ENCODE data around the gene PEAK3.

The PEAK3 gene, protein sequence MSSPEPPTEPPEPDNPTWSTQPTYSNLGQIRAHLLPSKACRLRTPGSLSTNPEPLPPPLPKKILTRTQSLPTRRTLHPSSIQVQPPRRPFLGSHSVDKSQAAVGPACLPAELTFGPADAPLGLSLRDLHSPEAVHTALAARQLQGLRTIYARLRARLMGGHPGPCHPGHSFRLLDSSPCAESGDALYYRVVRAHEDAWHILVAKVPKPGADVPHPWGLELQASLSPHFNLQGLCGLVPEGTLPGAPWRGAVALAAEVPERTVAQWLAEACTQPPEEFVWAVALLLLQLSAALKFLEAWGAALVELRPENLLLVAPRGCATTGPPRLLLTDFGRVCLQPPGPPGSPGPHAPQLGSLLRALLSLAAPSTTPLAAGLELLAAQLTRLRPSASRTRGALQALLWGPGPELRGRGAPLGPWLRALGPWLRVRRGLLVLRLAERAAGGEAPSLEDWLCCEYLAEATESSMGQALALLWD

DNA sequence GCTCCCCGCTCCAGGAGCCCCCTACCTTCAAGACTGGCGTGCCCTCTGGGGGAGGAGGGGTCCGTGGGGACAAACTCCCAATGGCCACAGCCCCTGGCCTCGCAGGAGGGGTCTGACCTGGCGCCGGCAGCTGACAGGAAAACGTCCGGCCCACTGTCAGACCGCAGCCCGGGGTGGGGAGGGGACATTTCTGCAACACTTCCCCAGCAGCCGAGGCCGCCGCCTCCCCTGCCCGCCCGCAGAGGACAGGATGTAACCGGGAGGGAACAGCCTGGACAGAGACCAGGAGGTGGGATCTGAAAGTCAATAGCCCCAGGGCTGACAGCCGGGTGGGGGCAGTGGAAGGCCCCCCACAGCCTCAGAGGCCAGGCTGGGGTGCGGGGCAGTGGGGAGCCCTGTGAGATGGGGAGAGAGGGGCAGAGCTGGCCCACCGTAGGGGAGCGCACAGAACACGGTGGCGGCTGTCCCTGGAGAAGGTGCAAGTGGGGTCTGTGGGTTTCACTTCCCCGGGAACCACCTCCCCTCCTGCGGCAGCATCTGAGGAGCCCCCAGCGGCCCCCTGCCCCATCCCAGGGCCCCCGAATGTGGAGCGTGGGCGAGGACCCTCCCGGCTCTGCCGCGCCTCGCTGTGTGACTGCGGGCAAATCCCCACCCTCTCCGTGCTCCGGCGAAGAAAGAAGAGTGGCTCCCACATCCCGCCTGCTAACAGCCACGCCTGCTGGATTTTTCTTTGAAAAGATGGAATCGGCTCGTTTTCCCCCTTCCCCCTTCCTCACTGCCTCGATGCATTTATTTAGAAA lies at the start of gene PEAK3:
Gene PEAK3 (minus strand): TSS at position 114 of the 800 bp plus-strand sequence. CDS start 1,244 bp downstream, outside the sequence.
- H3K79me2 ChIP-seq (ENCODE audit: insufficient read depth, low read length) = no peaks in the 10 kb centered on the region
- H3K4me2 ChIP-seq (ENCODE audit: low read length) = no peak within 1 kb of the TSS
- no peaks in the 10 kb centered on the region for H3K9me2 ChIP-seq (ENCODE audit: low read depth, low read length)
- no peaks in the 10 kb centered on the region for H3F3A ChIP-seq (ENCODE audit: insufficient read depth, low read length)
- H3K27me3 ChIP-seq (ENCODE audit: insufficient read depth, low read length) = peaks cover 9% of the 10 kb centered on the region
- no peak within 1 kb of the TSS for H3K4me3 ChIP-seq (ENCODE audit: low read depth, low read length, poor library complexity, severe bottlenecking)
- TF ChIP-seq EZH2 (IDR thresholded peaks at IDR 0.05; ENCODE audit: borderline replicate concordance, low read length) = no peak
- TF ChIP-seq, protein P1, sequence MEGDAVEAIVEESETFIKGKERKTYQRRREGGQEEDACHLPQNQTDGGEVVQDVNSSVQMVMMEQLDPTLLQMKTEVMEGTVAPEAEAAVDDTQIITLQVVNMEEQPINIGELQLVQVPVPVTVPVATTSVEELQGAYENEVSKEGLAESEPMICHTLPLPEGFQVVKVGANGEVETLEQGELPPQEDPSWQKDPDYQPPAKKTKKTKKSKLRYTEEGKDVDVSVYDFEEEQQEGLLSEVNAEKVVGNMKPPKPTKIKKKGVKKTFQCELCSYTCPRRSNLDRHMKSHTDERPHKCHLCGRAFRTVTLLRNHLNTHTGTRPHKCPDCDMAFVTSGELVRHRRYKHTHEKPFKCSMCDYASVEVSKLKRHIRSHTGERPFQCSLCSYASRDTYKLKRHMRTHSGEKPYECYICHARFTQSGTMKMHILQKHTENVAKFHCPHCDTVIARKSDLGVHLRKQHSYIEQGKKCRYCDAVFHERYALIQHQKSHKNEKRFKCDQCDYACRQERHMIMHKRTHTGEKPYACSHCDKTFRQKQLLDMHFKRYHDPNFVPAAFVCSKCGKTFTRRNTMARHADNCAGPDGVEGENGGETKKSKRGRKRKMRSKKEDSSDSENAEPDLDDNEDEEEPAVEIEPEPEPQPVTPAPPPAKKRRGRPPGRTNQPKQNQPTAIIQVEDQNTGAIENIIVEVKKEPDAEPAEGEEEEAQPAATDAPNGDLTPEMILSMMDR (IDR thresholded peaks at IDR 0.05; ENCODE audit: low read length) = no peak
- H3K36me3 ChIP-seq (ENCODE audit: insufficient read depth, low read length) = no peaks in the 10 kb centered on the region
- no peak within 1 kb of the TSS for H2AFZ ChIP-seq (ENCODE audit: low read length)
- no peaks in the 10 kb centered on the region for H4K20me1 ChIP-seq (ENCODE audit: insufficient read depth, low read length)
- no peak within 1 kb of the TSS for H3K9ac ChIP-seq (ENCODE audit: low read length)
- H3K27ac ChIP-seq (ENCODE audit: low read depth, low read length, poor library complexity, severe bottlenecking) = no peak within 1 kb of the TSS
- no peaks in the 10 kb centered on the region for H3K4me1 ChIP-seq (ENCODE audit: insufficient read depth, low read length, severe bottlenecking)
- H3K9me3 ChIP-seq (ENCODE audit: low read length) = no peaks in the 10 kb centered on the region

DNA sequence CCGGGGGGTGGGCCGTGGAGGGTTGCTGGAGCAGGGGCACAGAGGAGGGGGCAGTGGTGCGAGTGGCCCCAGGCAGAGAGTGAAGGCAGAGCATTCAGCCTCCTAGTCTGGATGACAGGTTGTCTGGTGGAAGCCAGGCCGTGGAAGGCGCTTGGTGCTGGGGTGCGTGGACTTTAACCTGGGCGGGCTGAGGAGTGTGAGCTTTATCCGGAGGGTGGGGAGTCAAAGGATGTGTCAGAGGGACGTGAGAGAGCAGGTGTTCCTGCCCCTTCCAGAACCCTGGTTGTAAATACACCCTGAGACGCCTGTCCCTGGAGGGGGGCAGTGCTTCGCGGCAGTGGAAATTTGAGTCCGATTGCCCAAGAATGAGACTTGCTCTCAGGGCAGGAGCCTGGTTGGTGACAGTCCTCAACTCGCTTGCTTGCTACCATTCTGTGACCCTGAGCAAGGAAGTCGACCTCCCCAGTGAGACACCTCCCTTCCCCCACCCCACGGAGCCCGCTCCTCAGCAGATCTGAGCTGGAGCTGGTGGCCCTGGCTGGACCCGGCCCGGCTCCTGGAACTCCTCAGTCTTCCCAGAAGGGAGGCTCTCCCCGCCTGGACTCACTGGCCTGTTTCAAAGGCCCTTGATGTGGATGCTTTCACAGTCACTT lies 48.8 kb upstream of the PEAK3 start:
- H3K4me3 ChIP-seq (ENCODE audit: low read depth, low read length, poor library complexity, severe bottlenecking) = peak overlapping the region; percentile 52
- peak overlapping the region; percentile 97 for H3K27ac ChIP-seq (ENCODE audit: low read depth, low read length, poor library complexity, severe bottlenecking)
- no peaks in the 10 kb centered on the region for H3K9me2 ChIP-seq (ENCODE audit: low read depth, low read length)
- peaks cover 13% of the 10 kb centered on the region; the same call in 1 of the 2 replicates for H3F3A ChIP-seq (ENCODE audit: insufficient read depth, low read length)
- no peaks in the 10 kb centered on the region for H3K9me3 ChIP-seq (ENCODE audit: low read length)
- H3K9ac ChIP-seq (ENCODE audit: low read length) = peak overlapping the region; percentile 61; the same call in 1 of the 2 replicates
- peaks cover 32% of the 10 kb centered on the region for H3K36me3 ChIP-seq (ENCODE audit: insufficient read depth, low read length)
- H3K4me1 ChIP-seq (ENCODE audit: insufficient read depth, low read length, severe bottlenecking) = peaks cover 65% of the 10 kb centered on the region
- peaks cover 15% of the 10 kb centered on the region for H3K79me2 ChIP-seq (ENCODE audit: insufficient read depth, low read length)
- no peak overlapping the region for H2AFZ ChIP-seq (ENCODE audit: low read length)
- TF ChIP-seq EZH2 (IDR thresholded peaks at IDR 0.05; ENCODE audit: borderline replicate concordance, low read length) = no peak
- TF ChIP-seq, protein P1 (IDR thresholded peaks at IDR 0.05; ENCODE audit: low read length) = no peak
- no peaks in the 10 kb centered on the region for H3K27me3 ChIP-seq (ENCODE audit: insufficient read depth, low read length)
- H3K4me2 ChIP-seq (ENCODE audit: low read length) = peak overlapping the region; percentile 70
- H4K20me1 ChIP-seq (ENCODE audit: insufficient read depth, low read length) = no peaks in the 10 kb centered on the region

DNA sequence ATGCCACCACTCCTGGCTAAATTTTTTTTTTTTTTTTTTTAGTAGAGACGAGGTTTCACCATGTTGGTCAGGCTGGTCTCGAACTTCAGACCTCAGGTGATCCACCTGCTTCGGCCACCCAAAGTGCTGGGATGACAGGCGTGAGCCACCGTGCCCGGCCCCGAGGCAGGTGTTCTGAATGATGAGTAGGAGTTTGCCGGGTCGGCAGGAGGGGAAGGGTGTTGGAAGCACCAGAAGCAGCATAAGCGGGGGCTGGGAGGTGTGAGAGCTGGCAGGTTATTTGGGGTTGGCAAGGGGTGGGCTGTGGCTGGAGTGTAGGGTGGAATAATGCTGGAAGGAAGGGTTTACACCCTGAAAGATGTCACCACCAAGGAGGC lies 48.3 kb upstream of the PEAK3 start:
- no peaks in the 10 kb centered on the region for H3K9me3 ChIP-seq (ENCODE audit: low read length)
- peaks cover 34% of the 10 kb centered on the region for H3K36me3 ChIP-seq (ENCODE audit: insufficient read depth, low read length)
- no peaks in the 10 kb centered on the region for H4K20me1 ChIP-seq (ENCODE audit: insufficient read depth, low read length)
- peak overlapping the region; percentile 6; the same call in 1 of the 2 replicates for H3K9ac ChIP-seq (ENCODE audit: low read length)
- TF ChIP-seq EZH2 (IDR thresholded peaks at IDR 0.05; ENCODE audit: borderline replicate concordance, low read length) = no peak
- TF ChIP-seq, protein P1 (IDR thresholded peaks at IDR 0.05; ENCODE audit: low read length) = no peak
- no peaks in the 10 kb centered on the region for H3K27me3 ChIP-seq (ENCODE audit: insufficient read depth, low read length)
- peak overlapping the region; percentile 98 for H3K4me2 ChIP-seq (ENCODE audit: low read length)
- peak overlapping the region; percentile 98 for H3K4me3 ChIP-seq (ENCODE audit: low read depth, low read length, poor library complexity, severe bottlenecking)
- peaks cover 15% of the 10 kb centered on the region for H3K79me2 ChIP-seq (ENCODE audit: insufficient read depth, low read length)
- H2AFZ ChIP-seq (ENCODE audit: low read length) = no peak overlapping the region
- 0 out of 2 replicates have a peak, but pooled peaks cover 8% of the 10 kb centered on the region for H3F3A ChIP-seq (ENCODE audit: insufficient read depth, low read length)
- H3K9me2 ChIP-seq (ENCODE audit: low read depth, low read length) = no peaks in the 10 kb centered on the region
- peaks cover 70% of the 10 kb centered on the region for H3K4me1 ChIP-seq (ENCODE audit: insufficient read depth, low read length, severe bottlenecking)
- peak overlapping the region; percentile 97 for H3K27ac ChIP-seq (ENCODE audit: low read depth, low read length, poor library complexity, severe bottlenecking)

All from OCI-LY1 (cell line).